SK-N-MC (cell line): Measurements from ENCODE around the gene FAM124A.

Experiments used
- EZH2 ChIP-seq: fragments of 200-600 bp; sonication (generic); IDR thresholded peaks from one replicate; pipeline ENCODE4 v1.6.1; 2017; ENCODE audit warnings: antibody characterized with exemption
- FOXP2 ChIP-seq: optimal IDR thresholded peaks from 2 replicates; pipeline ENCODE3; 2011; ENCODE audit warnings: mild to moderate bottlenecking, moderate library complexity; ENCODE audit not compliant: insufficient read depth; ENCODE audit errors: extremely low read length, control extremely low read depth

DNA sequence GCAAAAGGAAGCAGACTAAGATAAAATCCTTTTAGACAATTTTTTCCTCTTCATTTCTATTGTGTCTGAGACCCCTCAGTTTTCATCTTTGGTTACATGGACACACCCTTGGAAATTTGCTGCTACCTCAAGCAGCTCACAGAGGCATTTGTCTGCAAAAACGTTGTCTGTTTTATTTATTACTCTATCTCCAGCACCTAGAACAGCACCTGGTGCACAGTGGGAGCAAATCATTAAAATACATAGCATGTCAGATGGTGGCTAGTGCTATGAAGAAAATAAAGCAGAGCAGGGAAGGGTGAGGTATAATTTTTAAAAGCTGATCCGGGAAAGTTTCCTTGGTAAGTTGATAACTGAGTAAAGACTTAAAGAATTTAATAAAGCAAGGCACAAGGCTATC, 14.3 kb upstream of the FAM124A start:
- TF ChIP-seq EZH2 (no peak), FOXP2 (no peak)
